Inferior parietal cortex (tissue), 1 donor: ENCODE data around the gene SLCO4A1.
A peak's percentile ranks its signal among the peaks of the same experiment; 100 is the strongest.

ENCODE experiments used
- DNase-seq: peaks from one replicate; pipeline ENCODE4 v3.0.0-alpha.2; 2016; ENCODE audit errors: extremely low spot score

The SLCO4A1 gene

GRCh38 chr20:62700261-62700930, 58.1 kb downstream of the SLCO4A1 start:
- no peak for DNase-seq

- no peak for DNase-seq
Measured at GRCh38 chr20:62701161-62702012, 59.1 kb downstream of the SLCO4A1 start.

- DNase-seq, result no peak
Measured at GRCh38 chr20:62702013-62702300, 59.7 kb downstream of the SLCO4A1 start.

- no peak for DNase-seq
Measured at GRCh38 chr20:62702895-62703852, 60.9 kb downstream of the SLCO4A1 start.

- no peak for DNase-seq
Measured at GRCh38 chr20:62703853-62704228, 61.5 kb downstream of the SLCO4A1 start.

- DNase-seq, result peak; percentile 9
Measured at GRCh38 chr20:62704341-62704948, 62.1 kb downstream of the SLCO4A1 start.

GRCh38 chr20:62705627-62706026, 63.3 kb downstream of the SLCO4A1 start:
- DNase-seq, result no peak

DNA sequence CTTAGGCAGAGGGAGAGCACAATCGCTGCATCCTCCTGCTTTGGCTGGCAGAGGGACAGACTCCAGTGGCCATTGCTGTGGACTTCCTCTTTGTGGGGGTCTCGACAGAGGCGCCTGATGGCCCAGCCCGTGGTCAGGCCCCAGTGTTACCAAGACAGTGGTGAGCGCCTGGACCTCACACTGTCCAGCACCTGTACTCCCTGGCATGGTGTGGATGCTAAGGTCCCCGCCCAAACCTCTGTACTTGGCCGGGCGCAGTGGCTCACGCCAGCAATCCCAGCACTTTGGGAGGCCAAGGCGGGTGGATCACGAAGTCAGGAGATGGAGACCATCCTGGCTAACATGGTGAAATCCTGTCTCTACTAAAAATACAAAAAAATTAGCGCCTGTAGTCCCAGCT, 64.0 kb downstream of the SLCO4A1 start:
- DNase-seq, result no peak

GRCh38 chr20:62706857-62707256, 64.6 kb downstream of the SLCO4A1 start:
- no peak for DNase-seq

DNA sequence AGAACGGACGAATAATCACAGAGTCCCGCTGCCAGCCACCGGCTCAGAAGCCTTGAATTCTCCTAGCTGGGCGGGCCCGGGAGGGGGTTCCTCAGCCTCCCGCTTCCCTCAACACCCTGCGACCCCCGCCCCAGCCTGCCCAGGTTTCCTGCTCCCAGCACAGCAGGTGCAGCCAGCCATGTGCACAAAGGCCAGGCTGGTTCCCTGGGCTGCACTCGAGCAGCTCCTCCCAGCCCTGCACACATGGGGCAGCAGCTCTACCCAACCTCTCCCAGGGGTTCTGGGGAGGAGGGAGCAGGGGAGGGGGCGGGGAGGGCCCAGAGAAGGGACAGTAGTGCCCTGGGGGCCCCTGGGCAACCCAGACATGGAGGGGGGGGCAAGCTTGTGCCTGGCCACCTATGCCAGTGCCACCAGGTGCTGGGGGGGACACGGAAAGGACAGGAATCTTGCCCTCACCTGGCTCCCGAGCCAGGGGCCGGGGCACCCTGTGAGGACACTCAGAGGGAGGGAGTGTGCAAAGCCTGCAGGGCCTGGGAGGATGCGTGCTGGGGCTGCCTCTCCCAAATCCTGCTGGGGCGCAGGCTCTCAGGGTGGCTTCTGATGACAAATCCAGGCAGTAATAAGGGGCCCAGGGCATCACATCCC, 65.1 kb downstream of the SLCO4A1 start:
- DNase-seq, result no peak

DNA sequence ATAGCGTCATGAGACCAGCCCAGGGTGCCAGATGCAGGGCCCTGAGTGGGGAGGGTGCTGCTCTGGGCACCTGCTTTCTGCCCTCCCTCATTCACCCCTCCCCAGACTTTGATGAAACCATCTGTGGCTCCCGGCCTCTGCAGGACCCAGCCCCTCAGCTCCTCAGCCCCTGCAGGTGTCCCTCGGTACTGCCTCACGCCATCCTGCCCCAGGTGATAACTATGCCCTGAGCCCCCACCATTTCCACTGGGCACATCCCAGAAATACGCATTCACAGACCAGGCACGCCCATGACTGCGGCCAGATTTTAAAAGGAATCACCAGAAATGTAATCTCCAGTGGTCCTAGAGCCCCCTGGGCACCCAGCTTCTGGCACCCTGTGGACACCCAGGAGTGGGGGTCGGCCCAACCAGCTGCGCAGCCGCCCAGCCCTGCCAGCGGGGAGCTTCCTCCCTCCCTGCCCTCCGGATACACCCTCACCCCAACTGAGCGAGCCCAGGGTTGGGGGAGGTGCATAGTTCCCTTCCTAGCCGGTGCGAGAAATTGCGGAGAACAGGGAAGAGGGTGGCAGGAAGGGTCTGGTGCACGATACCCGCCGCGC, 65.7 kb downstream of the SLCO4A1 start:
- DNase-seq, result no peak

GRCh38 chr20:62708591-62709536, 66.6 kb downstream of the SLCO4A1 start, which contains the start of gene NTSR1:
Gene NTSR1 (plus strand): TSS chr20:62708836. CDS start chr20:62709208, 372 bp downstream.
- no peak for DNase-seq

DNA sequence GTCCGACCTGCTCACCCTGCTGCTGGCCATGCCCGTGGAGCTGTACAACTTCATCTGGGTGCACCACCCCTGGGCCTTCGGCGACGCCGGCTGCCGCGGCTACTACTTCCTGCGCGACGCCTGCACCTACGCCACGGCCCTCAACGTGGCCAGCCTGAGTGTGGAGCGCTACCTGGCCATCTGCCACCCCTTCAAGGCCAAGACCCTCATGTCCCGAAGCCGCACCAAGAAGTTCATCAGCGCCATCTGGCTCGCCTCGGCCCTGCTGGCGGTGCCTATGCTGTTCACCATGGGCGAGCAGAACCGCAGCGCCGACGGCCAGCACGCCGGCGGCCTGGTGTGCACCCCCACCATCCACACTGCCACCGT, 67.2 kb downstream of the SLCO4A1 start:
- no peak for DNase-seq

DNA sequence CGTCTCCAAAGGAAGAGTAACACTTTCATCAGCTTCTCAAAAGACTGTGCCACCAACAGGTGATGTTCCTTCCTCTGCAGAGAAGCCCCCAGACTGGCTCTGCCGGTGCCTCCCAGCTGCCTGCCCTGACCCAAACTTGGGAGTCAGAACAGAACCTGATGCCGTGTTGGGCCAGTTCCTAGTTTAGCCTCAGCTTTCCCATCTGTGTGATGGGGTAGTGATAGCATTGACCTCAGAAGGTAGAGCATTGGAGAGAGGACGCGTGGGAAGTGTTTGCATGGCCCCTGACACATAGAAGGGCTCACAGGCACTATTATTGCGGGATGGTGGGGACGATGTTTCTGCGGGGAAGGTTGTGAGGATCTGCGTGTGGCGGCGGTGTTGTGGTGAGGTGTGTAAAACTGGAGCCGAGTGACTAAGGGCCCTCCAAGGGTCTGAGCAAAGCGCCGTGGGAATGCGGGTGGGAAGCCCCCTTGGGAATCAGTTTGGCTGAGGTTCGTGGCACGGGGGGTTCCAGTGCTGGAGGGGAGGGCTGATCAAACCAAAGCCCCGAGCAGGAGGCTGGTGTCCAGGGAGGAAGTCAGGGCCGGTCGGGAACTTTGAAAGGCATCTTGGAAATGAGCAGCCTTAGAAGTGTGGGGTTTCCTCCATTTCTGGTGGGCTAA, 68.0 kb downstream of the SLCO4A1 start:
- DNase-seq, result no peak

GRCh38 chr20:62710886-62711702, 68.8 kb downstream of the SLCO4A1 start:
- DNase-seq, result no peak

DNA sequence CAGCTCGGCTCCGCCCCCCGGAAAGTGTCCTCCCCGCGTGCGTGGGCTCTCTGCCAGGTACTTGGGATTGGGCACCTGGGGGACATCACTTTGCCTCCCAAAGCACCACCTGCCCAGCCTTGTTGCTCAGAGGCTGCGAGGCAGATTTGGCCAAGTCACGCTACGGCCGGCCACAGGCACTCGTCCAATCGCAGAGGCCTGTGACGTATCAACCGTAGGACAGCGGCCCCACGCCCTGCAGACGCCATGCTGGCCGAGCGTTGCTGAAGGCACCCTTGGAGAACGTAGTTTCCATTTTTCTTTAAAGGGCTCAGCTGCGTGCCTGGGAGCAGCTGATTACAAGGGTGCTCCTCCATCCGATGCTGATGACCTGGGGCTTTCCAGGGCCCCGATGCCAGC, 69.4 kb downstream of the SLCO4A1 start:
- DNase-seq, result no peak

DNA sequence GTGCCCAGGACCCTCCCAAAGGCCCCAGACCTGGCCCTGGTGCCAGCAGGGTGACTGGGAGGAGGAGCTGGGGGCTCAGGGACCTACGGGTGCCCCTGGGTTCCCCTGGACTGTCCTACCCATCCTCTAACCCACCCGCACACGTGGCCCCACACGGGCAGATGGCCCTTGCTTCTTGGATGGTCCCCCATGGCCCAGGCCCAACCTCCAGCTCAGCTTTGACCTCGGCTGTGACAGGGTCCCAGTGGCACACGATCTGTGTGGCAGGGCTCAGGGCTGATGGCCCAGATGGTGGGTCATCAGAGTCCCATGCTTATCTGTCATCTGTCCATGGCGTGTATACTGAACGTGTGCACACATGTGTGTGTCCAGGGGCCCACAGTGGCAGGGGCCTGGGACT, 70.3 kb downstream of the SLCO4A1 start:
- no peak for DNase-seq

DNA sequence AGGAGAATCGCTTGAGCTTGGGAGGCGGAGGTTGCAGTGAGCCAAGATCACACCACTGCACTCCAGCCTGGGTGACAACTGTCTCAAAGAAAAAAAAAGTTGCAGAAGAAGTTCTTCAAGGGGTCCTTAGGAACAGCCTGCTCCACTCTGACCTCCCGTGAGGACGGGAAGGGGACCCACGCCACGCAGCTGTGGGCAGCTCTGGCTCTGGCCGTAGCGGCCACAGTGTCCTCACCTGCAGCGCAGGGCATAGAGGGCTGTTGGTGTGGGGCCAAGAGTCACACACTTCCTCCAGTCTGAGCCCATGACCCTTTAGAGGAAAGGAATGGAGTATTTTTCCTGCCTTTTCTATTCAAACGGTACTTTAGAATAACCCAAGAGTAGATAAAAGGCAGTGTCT, 71.7 kb downstream of the SLCO4A1 start:
- DNase-seq, result no peak
